HG02943 (cell line): ENCODE results near the gene CCDC102A.

Source experiments
- ATAC-seq: cut with Tn5 transposase; IDR thresholded peaks from one replicate; pipeline ENCODE4 v1.9.1; 2021; ENCODE audit warnings: mild to moderate bottlenecking, low read depth, moderate library complexity; ENCODE audit not compliant: unreplicated experiment

The CCDC102A gene

DNA sequence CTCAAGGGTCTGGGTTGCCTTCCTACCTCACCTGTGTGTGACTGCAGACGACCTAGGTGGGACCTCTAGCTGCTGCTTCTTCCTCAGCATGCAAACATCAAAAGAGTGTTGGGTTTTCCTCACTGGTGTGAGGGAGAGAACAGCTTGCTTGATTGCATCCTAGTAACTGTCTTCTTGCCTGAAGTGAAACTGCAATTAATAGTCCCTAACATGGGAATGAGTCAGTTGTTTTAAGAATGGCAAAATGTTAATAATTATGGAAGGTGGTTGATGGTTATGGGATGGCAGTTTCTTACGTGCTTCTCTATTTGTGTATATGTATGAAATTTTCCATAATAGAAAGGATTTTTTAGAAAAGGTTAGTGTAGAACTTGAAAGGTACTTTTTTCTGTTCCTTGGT lies 68.0 kb downstream of the CCDC102A start:
- ATAC-seq, result no peak

GRCh38 chr16:57464523-57464922 lies 71.8 kb downstream of the CCDC102A start:
- no peak for ATAC-seq

- no peak for ATAC-seq
Measured at GRCh38 chr16:57462978-57463362, 73.4 kb downstream of the CCDC102A start.

- peak; percentile 77 for ATAC-seq
Measured at GRCh38 chr16:57462209-57462977, 74.0 kb downstream of the CCDC102A start, which contains the start of gene POLR2C. Gene POLR2C (plus strand): TSS chr16:57462679. CDS start chr16:57462725, 46 bp downstream.
